NCI-H1105 treated with DMSO at 0.1 percent for 48 hours (cell line): Measurements from ENCODE around the gene MYO1D.
"Not testable (repeated sequence)": the region's sequence is repeated elsewhere in the genome, so short reads cannot be mapped to it uniquely, and the experiment has no call there.

Experiments used
- DNase-seq: peaks from one replicate; lab custom pipeline; 2025; lab: John Stamatoyannopoulos, UW

Gene MYO1D

DNA sequence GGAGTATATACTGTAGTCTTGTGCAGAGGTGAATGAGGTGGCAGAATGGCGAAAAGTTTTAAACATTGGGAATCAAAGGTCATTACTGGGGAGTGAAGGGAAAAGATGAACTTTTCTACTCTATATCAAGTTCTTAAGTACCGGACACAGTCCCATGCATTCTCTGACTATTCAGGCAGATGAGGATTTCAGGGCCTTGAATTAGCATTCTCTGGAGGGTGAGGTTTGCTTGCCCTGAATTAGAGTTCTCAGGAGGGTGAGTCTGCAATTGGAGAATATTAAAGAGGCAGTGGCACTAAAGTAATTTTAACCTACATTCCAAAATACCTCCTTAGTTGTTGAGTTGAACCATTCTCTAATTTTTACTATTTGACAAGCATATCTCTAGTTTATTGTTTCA is 423.6 kb downstream of the MYO1D start:
- no peak for DNase-seq

DNA sequence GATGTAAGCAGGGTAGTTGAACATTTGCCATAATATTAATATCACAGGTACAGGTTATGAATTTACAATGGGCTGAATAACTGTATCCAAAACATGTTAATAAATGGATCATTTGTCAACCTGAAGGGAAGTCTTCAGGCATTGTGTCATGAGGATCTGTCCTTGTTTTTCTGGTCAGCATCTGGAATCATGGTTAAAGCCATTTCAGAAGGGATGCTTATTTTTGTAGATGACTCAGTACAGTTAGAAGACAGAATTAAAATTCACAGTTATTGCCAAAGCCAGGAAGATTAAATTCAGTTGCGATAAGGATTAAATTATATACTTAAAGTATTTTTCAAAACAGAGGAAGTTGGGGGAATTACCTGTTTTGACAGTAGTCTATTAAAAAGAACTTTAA is 424.6 kb downstream of the MYO1D start:
- no peak for DNase-seq

DNA sequence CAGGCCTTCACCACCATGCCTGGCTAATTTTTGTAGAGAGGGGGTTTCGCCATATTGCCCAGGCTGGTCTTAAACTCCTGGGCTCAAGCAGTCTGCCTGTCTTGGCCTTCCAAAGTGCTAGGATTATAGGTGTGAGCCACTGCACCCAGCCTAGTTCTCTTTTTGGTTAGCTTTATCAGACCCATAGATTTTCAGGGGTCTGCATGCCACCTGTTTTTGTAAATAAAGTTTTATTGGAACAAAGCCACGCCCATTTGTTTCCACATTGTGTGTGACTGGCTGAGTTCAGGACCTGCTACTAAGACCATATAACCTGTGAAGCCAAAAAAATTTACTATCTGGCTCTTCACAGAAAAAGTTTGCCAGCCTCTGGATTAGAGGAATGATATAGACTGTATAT is 425.0 kb downstream of the MYO1D start:
- DNase-seq, result no peak

DNA sequence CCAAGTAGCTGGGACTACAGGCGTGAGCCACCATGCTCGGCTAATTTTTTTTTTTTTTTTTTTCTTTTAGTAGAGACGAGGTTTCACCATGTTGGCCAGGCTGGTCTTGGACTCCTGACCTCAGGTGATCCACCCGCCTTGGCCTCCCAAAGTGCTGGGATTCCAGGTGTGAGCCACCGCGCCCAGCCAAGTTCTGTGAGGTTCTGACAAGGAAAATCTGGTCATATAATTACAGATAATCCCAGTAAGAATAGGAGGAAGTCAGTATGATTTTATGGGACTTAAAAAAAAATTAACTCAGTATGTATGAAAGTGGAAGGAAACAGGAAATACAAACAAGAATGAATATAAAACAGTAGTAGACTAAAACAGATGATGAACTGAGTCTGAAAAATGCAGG is 426.5 kb downstream of the MYO1D start:
- not testable (repeated sequence) for DNase-seq

DNA sequence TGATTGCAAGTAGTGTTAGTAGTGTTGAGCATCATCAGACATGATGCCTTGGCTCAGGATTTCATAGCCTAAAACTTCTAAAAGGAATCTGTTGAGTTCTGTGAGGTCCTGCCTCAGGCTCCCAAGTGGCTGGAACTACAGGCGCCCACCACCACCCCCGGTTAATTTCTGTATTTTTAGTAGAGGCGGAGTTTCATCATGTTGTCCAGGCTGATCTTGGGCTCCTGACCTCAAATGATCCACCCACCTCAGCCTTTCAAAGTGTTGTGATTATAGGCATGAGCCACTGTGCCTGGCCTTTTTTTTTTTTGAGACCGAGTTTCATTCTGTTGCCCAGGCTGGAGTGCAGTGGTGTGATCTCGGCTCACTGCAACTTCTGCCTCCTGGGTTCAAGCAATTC is 427.0 kb downstream of the MYO1D start:
- DNase-seq, result no peak

DNA sequence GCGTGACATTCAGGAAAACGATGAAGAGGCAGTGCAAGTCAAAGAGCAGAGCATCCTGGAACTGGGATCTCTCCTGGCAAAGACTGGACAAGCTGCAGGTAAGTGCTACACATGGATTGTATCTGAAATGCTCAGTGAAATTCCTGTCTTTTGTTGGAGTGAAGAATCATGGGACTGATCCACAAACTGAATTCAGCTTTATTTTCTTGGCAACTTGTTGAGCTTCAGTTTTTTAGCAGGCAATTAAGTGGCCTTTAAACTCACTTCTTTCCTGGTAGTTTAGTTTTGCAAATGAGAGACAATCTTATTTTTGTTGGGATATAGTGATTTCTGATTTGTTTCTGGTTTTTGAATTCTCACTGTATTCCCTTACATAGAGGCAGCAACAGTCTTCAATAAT is 430.0 kb downstream of the MYO1D start:
- no peak for DNase-seq

DNA sequence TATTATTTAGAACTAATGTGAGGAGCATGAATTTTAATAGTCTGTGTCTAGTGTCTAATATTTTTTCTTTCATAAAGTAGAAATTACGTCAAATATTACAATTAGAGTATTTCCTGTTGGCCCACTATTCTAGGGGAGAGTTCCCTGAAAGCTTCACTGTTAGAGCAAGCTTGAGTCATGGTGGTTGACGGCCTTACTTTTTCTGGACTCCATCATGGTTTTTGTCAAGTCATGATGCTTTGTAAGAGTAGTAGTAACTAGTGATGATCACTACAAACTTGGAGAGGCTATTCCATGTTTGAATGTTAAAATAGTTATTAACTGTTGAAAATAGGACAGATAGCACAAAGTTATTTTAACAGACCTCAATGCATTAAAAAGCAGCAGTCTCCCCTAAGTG is 431.0 kb downstream of the MYO1D start:
- DNase-seq, result no peak

DNA sequence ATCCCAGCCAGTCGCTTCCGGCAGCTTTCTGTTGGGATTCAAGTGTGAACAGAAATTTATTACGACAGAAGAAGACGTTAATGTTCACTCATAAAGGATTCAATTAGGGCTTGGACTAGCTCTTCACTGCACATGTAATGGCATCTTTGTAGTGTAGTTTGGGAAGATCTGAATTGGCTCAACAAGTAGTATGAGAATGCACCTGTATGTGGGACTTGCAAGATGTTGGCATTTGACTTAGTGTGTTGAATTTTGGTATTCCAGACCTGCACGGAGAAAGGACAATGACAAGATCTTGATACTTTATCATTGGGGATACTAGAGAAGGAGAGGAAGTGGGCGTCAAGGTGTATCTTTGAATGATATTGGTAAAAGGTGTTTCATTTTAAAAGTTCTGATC is 431.4 kb downstream of the MYO1D start:
- DNase-seq, result no peak

DNA sequence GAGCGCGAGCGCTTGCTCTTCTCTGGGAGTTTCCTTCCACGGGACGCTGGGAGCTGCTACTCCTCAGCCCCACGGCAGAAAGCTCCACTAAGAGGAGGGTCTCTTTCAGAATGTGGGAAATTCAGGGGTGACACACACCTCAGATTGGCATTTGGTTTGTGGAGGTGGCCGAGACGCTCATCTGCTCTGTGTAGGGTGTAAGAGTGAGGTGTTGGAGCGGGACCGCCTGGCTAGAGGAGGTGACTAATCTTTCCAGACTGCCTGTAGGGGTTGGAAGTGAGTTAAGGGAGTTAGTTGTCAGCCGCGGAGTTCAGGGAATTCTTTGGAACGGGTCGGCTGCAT is 431.9 kb downstream of the MYO1D start:
- DNase-seq, result no peak

DNA sequence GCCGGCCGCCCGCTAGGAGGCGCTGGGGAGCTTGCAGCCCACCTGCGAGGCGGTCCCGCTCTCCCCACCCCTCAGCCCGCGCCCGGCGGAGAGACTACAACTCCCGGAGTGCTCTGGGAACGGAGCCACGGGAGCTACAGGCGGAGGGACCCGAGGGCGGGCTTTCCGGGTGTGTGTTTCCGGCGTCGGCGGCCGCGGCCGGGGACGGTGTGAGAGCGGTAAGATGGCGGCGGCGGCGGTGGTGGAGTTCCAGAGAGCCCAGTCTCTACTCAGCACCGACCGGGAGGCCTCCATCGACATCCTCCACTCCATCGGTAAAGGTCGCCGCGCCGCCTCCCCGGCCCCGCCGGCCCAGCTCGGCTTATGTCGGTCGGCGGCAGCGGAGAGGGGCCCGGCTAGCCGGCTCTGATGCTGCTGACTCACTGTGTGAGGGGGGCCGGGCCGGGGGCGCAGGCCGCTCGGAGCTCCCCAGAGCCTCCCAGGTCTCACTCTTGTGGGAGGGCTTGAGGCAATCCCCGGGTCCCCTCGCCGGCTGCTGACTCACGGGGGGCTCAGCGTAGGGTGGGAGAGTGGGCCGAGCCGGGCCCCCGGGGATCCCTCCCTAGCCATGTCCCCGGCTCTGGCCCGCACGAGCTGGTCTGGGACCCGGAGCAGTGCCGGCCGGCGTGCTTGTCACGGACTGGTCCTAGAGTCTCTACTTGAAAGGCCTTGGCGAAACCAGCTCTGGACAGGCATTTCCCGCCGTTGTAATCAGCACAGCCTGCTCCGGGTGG is 432.4 kb downstream of the MYO1D start, which contains the start of gene PSMD11:
Gene PSMD11 (plus strand): TSS at position 210 of the 773 bp plus-strand sequence. CDS start 14 bp downstream, at position 224.
- peak; percentile 93 for DNase-seq

DNA sequence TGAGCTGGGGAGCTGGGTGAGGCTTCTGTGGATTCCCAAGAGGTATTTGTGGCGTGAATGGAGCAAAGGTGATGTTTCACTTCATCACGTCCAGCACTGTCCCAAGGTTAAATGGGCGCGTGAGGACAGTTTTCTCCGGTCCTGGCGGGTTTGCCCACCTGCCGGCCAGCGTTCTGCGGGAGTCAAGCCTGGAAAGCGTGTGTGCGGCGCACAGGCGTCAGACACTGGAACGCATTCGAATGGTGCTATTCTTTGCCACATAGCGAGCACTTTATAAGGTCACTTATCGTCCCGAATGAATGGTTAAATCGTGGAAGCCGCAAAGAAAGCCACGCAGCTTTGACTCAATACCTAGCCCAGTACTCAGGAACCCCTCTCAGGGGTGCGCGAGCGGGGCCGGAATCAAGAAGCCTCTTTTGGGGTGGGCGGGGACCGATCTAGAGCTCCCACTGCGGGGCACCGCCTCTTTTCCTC is 433.1 kb downstream of the MYO1D start:
- no peak for DNase-seq
